WTC11 (cell line): Measurements from ENCODE around the gene RASSF8.

Source experiments
- ATF1 ChIP-seq: sonication (generic); formaldehyde crosslinking; IDR thresholded peaks from 2 replicates; pipeline ENCODE4 v1.8.1; 2023; ENCODE audit warnings: mild to moderate bottlenecking, moderate library complexity, missing genetic modification reagents
- CDX4 ChIP-seq: fragments of 250-450 bp; sonication (Bioruptor Pico); IDR thresholded peaks from 2 replicates; pipeline ENCODE4 v1.9.0; 2021; ENCODE audit warnings: moderate library complexity, mild to moderate bottlenecking, inconsistent platforms, borderline replicate concordance
- CTCF ChIP-seq: fragments of 200-600 bp; IDR thresholded peaks from 2 replicates; pipeline ENCODE4 v1.8.0; 2022; ENCODE audit warnings: antibody characterized with exemption
- E2F1 ChIP-seq: sonication (generic); formaldehyde crosslinking; IDR thresholded peaks from 2 replicates; pipeline ENCODE4 v1.8.0; 2022; ENCODE audit warnings: mild to moderate bottlenecking, missing genetic modification reagents
- ESRRA ChIP-seq: sonication (generic); formaldehyde crosslinking; IDR thresholded peaks from 2 replicates; pipeline ENCODE4 v1.8.1; 2022; ENCODE audit warnings: mild to moderate bottlenecking, missing genetic modification reagents, borderline replicate concordance
- IRF2 ChIP-seq: sonication (generic); formaldehyde crosslinking; IDR thresholded peaks from 2 replicates; pipeline ENCODE4 v1.8.0; 2022; ENCODE audit warnings: low read depth, missing genetic modification reagents, borderline replicate concordance
- KAT7 ChIP-seq: sonication (generic); formaldehyde crosslinking; IDR thresholded peaks from 2 replicates; pipeline ENCODE4 v1.8.1; 2023; ENCODE audit warnings: missing genetic modification reagents, mild to moderate bottlenecking, borderline replicate concordance
- MAX ChIP-seq: sonication (generic); formaldehyde crosslinking; IDR thresholded peaks from 2 replicates; pipeline ENCODE4 v1.8.0; 2022; ENCODE audit warnings: mild to moderate bottlenecking, missing genetic modification reagents
- PREB ChIP-seq: sonication (generic); formaldehyde crosslinking; IDR thresholded peaks from 2 replicates; pipeline ENCODE4 v1.8.1; 2022; ENCODE audit warnings: mild to moderate bottlenecking, missing genetic modification reagents, moderate library complexity, borderline replicate concordance
- TEAD4 ChIP-seq: sonication (generic); formaldehyde crosslinking; IDR thresholded peaks from 2 replicates; pipeline ENCODE4 v1.8.0; 2022; ENCODE audit warnings: mild to moderate bottlenecking, missing genetic modification reagents
- ZNF232 ChIP-seq: sonication (generic); formaldehyde crosslinking; IDR thresholded peaks from 2 replicates; pipeline ENCODE4 v1.8.0; 2022; ENCODE audit warnings: mild to moderate bottlenecking, missing genetic modification reagents
- ZNF263 ChIP-seq: sonication (generic); formaldehyde crosslinking; IDR thresholded peaks from 2 replicates; pipeline ENCODE4 v1.8.1; 2022; ENCODE audit warnings: low read depth, mild to moderate bottlenecking, moderate library complexity, missing genetic modification reagents

- TF ChIP-seq KAT7 (CRISPR knock-in tag) (no peak), ESRRA (no peak), CTCF (no peak), IRF2 (no peak), ATF1 (CRISPR knock-in tag) (no peak), E2F1 (CRISPR knock-in tag) (no peak), CDX4 (CRISPR knock-in tag) (no peak), TEAD4 (CRISPR knock-in tag) (no peak), ZNF263 (CRISPR knock-in tag) (no peak), PREB (CRISPR knock-in tag) (no peak), ZNF232 (CRISPR knock-in tag) (no peak), MAX (CRISPR knock-in tag) (no peak)
These were observed 44.6 kb downstream of the RASSF8 start for GRCh38 chr12:26003065-26003464.
